ENCODE measurements around the gene RCHY1.

GRCh38 chr4:75497133-75497532 lies 17.1 kb downstream of the RCHY1 start:
- TF ChIP-seq CTCF (IDR thresholded peaks at IDR 0.05; ENCODE audit: low read depth, low read length, missing input control) (no peak), JUND (IDR thresholded peaks at IDR 0.05) (no peak), EGR1 (IDR thresholded peaks at IDR 0.05; ENCODE audit: low read depth in 2 of 2) (no peak), YY1 (IDR thresholded peaks at IDR 0.05) (no peak), FOXA1 (IDR thresholded peaks at IDR 0.05) (no peak), RAD21 (IDR thresholded peaks at IDR 0.05) (no peak), GABPA (IDR thresholded peaks at IDR 0.05 in 1 of 2, conservative IDR thresholded peaks at IDR 0.05 in 1 of 2) (no peak), MAX (IDR thresholded peaks at IDR 0.05) (no peak), REST (IDR thresholded peaks at IDR 0.05) (no peak), ZBTB33 (IDR thresholded peaks at IDR 0.05) (no peak), SP1 (IDR thresholded peaks at IDR 0.05) (no peak), FOXA2 (IDR thresholded peaks at IDR 0.05) (no peak), HNF4A (conservative IDR thresholded peaks at IDR 0.05) (no peak)
